Skeletal muscle tissue (tissue), 4 donors: ENCODE data around the gene HMG20A. TPM values are rescaled to one million over a fixed set of nuclear protein-coding genes. Genes with fewer than 3 reads are reported as not detected.

Experiments used
- H3K27ac ChIP-seq: one replicate; pipeline ENCODE4 v1.7.0; 2013; ENCODE audit warnings: mild to moderate bottlenecking, low read depth, low read length, inconsistent platforms
- H3K27me3 ChIP-seq, 3 donors: one replicate each; pipeline ENCODE4 v1.7.0; 2013; ENCODE audit warnings: low read length in 3 of 3; ENCODE audit not compliant: control insufficient read depth in 3 of 3, insufficient read depth in 3 of 3
- H3K36me3 ChIP-seq, 3 donors: one replicate each; pipeline ENCODE4 v1.7.0; 2013; ENCODE audit warnings: low read length in 3 of 3; ENCODE audit not compliant: control insufficient read depth in 3 of 3, insufficient read depth in 3 of 3
- H3K4me1 ChIP-seq, 3 donors: one replicate each; pipeline ENCODE4 v1.7.0; 2013; ENCODE audit warnings: low read length in 3 of 3, mild to moderate bottlenecking in 3 of 3; ENCODE audit not compliant: control insufficient read depth in 3 of 3, insufficient read depth in 3 of 3
- H3K4me3 ChIP-seq, 3 donors: one replicate each; pipeline ENCODE4 v1.7.0; 2013; ENCODE audit warnings: low read length in 3 of 3
- H3K9ac ChIP-seq, 3 donors: one replicate each; pipeline ENCODE4 v1.7.0; 2013; ENCODE audit warnings: low read length in 3 of 3, mild to moderate bottlenecking in 3 of 3, moderate library complexity in 2 of 3, low read depth in 1 of 3
- H3K9me3 ChIP-seq, 3 donors: one replicate each; pipeline ENCODE4 v1.7.0; 2013; ENCODE audit warnings: low read length in 3 of 3; ENCODE audit not compliant: control insufficient read depth in 3 of 3
- total RNA-seq: library from RNA; depleted of rRNA; stranded (reverse); fragments of >200 nt; gene quantifications from one replicate; pipeline ENCODE4 v1.2.3, GENCODE V29; 2014
- donor health status: Osteomylitis.

The HMG20A gene
- total RNA-seq, 1 donor from 2014 or later = 30.3 TPM

DNA sequence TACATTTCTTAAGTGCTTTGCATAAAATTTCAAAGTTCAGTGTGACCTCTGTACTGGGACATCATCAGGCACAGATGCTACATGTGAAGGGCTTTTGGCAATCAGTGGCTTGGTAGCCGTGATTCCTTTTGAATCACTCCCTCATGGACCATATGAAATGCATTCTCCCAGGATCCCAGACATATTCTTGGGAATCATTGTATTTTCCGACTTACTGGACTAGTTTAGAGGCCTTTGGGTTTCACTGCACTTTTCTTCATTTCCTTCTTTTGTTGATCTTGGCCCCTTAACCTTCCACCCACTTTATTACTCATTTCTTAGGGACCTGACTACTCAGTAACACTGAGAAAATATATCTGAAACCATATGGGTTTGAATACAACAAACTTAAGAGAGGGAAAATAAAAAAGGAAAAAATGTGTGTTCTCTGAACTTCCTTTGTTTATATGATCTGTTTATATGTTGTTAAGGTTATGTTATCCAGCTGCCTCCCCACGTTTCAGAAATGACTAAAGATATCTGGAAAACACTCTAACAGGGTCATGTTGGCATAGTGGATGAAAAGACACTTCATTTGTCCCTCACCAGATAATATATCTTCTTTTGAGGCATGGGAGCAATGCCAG lies 35.1 kb downstream of the HMG20A start:
- H3K27me3 ChIP-seq = no peaks in the 10 kb centered on the region
- peak overlapping the region; percentile 61 for H3K27ac ChIP-seq
- H3K36me3 ChIP-seq = peaks cover 0 to 6% (median 5%) of the 10 kb centered on the region in 3 donors
- H3K4me1 ChIP-seq = peaks cover 9 to 18% (median 16%) of the 10 kb centered on the region in 3 donors
- no peak overlapping the region for H3K9ac ChIP-seq
- no peak overlapping the region for H3K4me3 ChIP-seq
- H3K9me3 ChIP-seq = no peaks in the 10 kb centered on the region

DNA sequence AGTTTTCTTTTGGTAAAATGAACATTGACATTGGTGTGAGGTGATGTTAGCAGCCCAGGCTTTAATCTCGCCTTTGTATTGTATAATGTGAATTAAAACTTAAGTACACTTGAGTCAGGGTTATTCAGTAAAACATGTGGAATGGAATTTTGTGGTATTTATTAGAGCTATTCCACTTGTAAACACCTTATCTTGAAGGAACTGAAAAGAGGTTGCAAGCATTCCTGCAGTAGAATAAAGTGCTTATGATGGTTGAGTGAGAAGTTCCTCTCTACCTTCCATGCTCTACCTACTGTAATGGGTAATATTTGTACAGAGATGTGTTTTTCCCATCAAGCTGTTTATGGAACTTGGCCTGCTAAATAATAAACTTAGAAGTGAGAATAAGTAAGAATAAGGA lies 36.1 kb downstream of the HMG20A start:
- H3K4me1 ChIP-seq = peaks cover 9 to 18% (median 16%) of the 10 kb centered on the region in 3 donors
- H3K27ac ChIP-seq = no peak overlapping the region
- H3K4me3 ChIP-seq = no peak overlapping the region
- H3K9ac ChIP-seq = no peak overlapping the region
- no peaks in the 10 kb centered on the region for H3K9me3 ChIP-seq
- peaks cover 0 to 6% (median 5%) of the 10 kb centered on the region in 3 donors for H3K36me3 ChIP-seq
- H3K27me3 ChIP-seq = no peaks in the 10 kb centered on the region

DNA sequence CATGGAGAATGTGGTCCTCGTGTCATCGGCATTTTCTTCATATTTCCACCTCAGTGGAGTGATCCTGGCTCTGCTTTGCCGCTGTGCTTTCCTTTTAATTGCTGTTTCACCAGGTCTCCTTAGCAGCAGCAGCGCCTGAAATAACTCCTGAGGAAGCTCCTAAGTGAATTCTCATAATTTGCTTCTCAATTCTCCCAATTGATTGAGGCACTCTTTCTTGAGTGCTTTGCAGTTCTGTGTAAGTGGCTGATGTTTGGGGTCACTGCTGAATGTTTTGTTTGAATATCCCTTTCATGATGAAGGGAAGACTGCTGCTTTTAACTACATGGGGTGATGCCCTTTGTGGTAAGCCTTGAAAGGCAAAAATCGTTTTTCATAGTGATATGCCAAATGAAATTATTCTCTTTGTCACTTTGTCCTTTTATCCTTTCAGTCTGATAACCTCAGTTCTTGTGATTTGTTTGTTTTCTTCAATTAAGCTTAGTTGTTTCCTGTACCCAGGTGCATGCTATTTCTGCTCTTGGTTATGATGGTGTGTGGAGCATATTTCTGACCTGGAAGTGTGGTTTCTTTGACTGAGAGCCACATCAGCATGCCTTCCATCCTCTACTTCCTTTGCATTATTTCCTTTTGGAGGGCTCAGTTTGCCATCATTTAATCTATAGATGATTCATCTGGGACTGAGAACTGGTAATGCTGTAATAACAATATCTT lies 36.7 kb downstream of the HMG20A start:
- Histone ChIP-seq H3K27me3 (no peaks in the 10 kb centered on the region), H3K4me1 (peaks cover 9 to 18% (median 16%) of the 10 kb centered on the region in 3 donors), H3K36me3 (peaks cover 0 to 6% (median 5%) of the 10 kb centered on the region in 3 donors), H3K27ac (no peak overlapping the region), H3K9me3 (no peaks in the 10 kb centered on the region), H3K9ac (no peak overlapping the region), H3K4me3 (no peak overlapping the region)

DNA sequence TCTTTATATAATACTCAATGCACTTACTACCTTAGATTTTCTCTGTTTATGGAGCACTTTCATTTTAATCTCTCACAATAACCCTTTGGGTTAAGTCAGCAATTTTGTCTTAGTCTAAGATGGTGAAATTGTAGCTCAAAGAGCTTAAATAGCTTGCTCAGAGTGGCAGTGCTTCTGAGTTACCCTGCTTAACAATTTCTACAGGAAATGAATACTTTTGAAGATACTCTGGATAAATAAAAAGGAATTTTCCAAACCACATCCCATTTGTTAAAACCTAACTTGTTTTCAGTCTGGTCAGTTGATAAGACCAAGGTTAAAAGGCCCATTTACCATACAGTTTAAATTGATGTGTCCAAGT lies 37.2 kb downstream of the HMG20A start:
- Histone ChIP-seq H3K9me3 (no peaks in the 10 kb centered on the region), H3K4me3 (no peak overlapping the region), H3K27ac (no peak overlapping the region), H3K27me3 (no peaks in the 10 kb centered on the region), H3K36me3 (peaks cover 0 to 6% (median 5%) of the 10 kb centered on the region in 3 donors), H3K4me1 (peaks cover 9 to 18% (median 16%) of the 10 kb centered on the region in 3 donors), H3K9ac (no peak overlapping the region)

DNA sequence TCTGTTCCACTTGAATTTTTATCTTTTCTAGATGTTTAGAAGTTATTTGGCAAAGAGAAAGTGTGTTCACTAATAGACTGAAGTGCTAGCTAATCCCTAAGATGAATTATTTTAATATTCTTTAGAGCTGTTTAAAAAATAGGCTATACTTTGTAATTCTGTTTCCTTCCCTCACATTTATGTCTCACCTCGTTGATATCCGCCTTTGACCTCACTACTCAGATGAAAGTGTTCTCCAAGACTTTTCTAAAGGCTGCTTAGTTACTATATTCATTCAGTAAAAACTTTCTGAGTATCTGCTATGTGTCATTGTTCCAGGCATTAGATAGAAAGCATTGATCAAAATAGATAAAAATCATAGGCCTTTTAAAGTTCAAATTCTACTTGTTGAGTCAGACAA lies 38.3 kb downstream of the HMG20A start:
- Histone ChIP-seq H3K4me3 (no peak overlapping the region), H3K36me3 (peaks cover 0 to 9% (median 5%) of the 10 kb centered on the region in 3 donors), H3K9me3 (no peaks in the 10 kb centered on the region), H3K27ac (no peak overlapping the region), H3K9ac (no peak overlapping the region), H3K27me3 (no peaks in the 10 kb centered on the region), H3K4me1 (peaks cover 9 to 16% (median 14%) of the 10 kb centered on the region in 3 donors)

DNA sequence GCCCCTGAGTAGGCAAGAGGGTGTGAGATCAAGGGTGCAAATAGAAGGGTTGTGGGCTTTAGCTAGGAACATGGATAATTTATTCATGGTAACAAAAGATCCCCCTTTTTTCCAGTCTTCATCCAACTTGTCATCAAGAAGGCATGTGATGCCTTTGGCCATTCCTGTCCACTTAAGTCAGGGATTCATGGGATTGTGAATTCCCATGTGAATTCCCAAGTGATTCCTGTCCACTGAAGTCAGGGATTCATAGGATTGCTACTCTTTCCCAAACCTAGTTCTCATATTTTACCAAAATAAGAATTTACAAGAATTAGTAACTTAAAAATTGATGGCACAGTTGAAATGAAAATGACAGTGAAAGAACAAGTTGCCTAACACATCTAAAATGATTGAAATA lies 40.8 kb downstream of the HMG20A start:
- no peak overlapping the region for H3K9ac ChIP-seq
- H3K4me3 ChIP-seq = no peak overlapping the region
- H3K4me1 ChIP-seq = peaks cover 7 to 8% (median 7%) of the 10 kb centered on the region in 3 donors
- H3K27ac ChIP-seq = no peak overlapping the region
- peaks cover 5 to 16% (median 7%) of the 10 kb centered on the region in 3 donors for H3K36me3 ChIP-seq
- H3K9me3 ChIP-seq = no peaks in the 10 kb centered on the region
- H3K27me3 ChIP-seq = no peaks in the 10 kb centered on the region

GRCh38 chr15:77464129-77464865 lies 43.6 kb downstream of the HMG20A start:
- H3K4me1 ChIP-seq = no peaks in the 10 kb centered on the region
- H3K9ac ChIP-seq = no peak overlapping the region

DNA sequence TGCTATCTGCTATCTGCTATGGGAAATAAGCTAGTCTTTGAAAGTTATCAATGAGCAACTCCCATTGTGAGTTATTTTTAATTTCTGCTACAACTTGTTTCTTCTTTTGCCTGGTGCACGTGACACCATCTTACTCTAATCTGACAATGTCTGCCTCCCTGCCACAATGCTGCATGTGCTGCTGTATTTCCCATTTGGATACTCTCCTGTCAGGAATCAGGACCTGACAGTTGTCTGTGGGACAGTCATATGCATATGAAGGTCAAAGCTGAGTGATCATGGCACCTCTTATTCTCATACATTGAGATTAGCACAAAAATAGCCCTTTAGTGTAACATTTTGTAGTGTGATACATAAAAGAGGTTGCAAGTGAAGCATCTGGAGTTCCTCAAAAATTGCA lies 45.8 kb downstream of the HMG20A start:
- Histone ChIP-seq H3K4me1 (no peaks in the 10 kb centered on the region), H3K36me3 (peaks cover 5 to 33% (median 32%) of the 10 kb centered on the region in 3 donors), H3K4me3 (no peak overlapping the region), H3K27me3 (no peaks in the 10 kb centered on the region), H3K9me3 (no peaks in the 10 kb centered on the region), H3K9ac (no peak overlapping the region), H3K27ac (no peak overlapping the region)

More at GRCh38 chr15:77464129-77464865, 43.6 kb downstream of the HMG20A start:
- no peak overlapping the region for H3K27ac ChIP-seq
- H3K27me3 ChIP-seq = no peaks in the 10 kb centered on the region
- peaks cover 5 to 24% (median 22%) of the 10 kb centered on the region in 3 donors for H3K36me3 ChIP-seq
- no peaks in the 10 kb centered on the region for H3K9me3 ChIP-seq
- no peak overlapping the region for H3K4me3 ChIP-seq

DNA sequence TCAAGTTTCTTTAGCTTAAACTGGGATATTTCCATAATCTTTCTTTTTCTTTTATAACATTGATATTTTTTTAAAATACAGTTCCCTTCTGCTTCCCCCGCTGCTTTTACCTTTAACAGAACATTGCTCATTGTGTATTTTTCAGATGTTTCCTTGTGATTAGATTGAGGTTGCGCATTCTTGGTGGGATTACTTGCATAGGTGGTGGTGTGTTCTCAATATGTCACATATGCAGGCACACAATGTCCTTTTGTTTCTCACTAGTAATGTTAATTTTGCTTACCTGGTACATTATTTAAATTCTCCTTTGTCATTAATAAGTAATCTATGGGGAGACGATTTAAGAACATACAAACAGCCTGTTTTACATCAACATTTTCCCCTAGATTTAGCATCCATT lies 48.2 kb downstream of the HMG20A start:
- H3K27me3 ChIP-seq = no peaks in the 10 kb centered on the region
- H3K27ac ChIP-seq = no peak overlapping the region
- H3K4me1 ChIP-seq = peaks cover 0 to 2% (median 0%) of the 10 kb centered on the region in 3 donors
- no peak overlapping the region for H3K9ac ChIP-seq
- no peak overlapping the region for H3K4me3 ChIP-seq
- H3K36me3 ChIP-seq = peaks cover 9 to 44% (median 35%) of the 10 kb centered on the region in 3 donors
- H3K9me3 ChIP-seq = no peaks in the 10 kb centered on the region

GRCh38 chr15:77470235-77470634 lies 49.5 kb downstream of the HMG20A start:
- Histone ChIP-seq H3K27ac (no peak overlapping the region), H3K27me3 (no peaks in the 10 kb centered on the region), H3K9me3 (no peaks in the 10 kb centered on the region), H3K4me1 (peaks cover 2 to 7% (median 3%) of the 10 kb centered on the region in 3 donors), H3K4me3 (no peak overlapping the region), H3K9ac (no peak overlapping the region), H3K36me3 (peaks cover 4 to 44% (median 27%) of the 10 kb centered on the region in 3 donors)
